ENCODE data around the gene ARHGEF11. TPM values are rescaled to one million over a fixed set of nuclear protein-coding genes. Genes with fewer than 3 reads are reported as not detected.
"Not testable (repeated sequence)": the region's sequence is repeated elsewhere in the genome, so short reads cannot be mapped to it uniquely, and the experiment has no call there.

The ARHGEF11 gene
- total RNA-seq, 1 donor from 2014 or later = 41.6 TPM

- DNase-seq (ENCODE audit: low spot score in 2 of 2) (no peak), FAIRE-seq (peak; percentile 19)
These were observed 10.7 kb upstream of the ARHGEF11 start for GRCh38 chr1:157056269-157056668.

GRCh38 chr1:157055729-157056128, 10.2 kb upstream of the ARHGEF11 start:
- not testable (repeated sequence) for FAIRE-seq; DNase-seq (ENCODE audit: low spot score in 2 of 2)

- DNase-seq (ENCODE audit: low spot score in 2 of 2) (no peak), FAIRE-seq (no peak)
These were observed 5.3 kb upstream of the ARHGEF11 start for GRCh38 chr1:157050836-157051235.

GRCh38 chr1:157047062-157047410, 1.5 kb upstream of the ARHGEF11 start:
- DNase-seq (ENCODE audit: low spot score in 2 of 2) (no peak), FAIRE-seq (no peak)

GRCh38 chr1:157044326-157044725, 1.2 kb downstream of the ARHGEF11 start:
- no peak for FAIRE-seq
- no peak for DNase-seq (ENCODE audit: low spot score in 2 of 2)

GRCh38 chr1:157043685-157044084, 1.9 kb downstream of the ARHGEF11 start:
- DNase-seq (ENCODE audit: low spot score in 2 of 2) (no peak), FAIRE-seq (no peak)

- FAIRE-seq (no peak), DNase-seq (ENCODE audit: low spot score in 2 of 2) (no peak)
These were observed 2.7 kb downstream of the ARHGEF11 start for GRCh38 chr1:157042846-157043245.

GRCh38 chr1:157040802-157041201, 4.7 kb downstream of the ARHGEF11 start:
- FAIRE-seq (no peak), DNase-seq (ENCODE audit: low spot score in 2 of 2) (no peak)

- DNase-seq (ENCODE audit: low spot score in 2 of 2) (no peak), FAIRE-seq (no peak)
These were observed 10.4 kb downstream of the ARHGEF11 start for GRCh38 chr1:157035121-157035520.

- DNase-seq (ENCODE audit: low spot score in 2 of 2) (no peak), FAIRE-seq (no peak)
These were observed 11.3 kb downstream of the ARHGEF11 start for GRCh38 chr1:157034137-157034800.

GRCh38 chr1:157033357-157033876, 12.1 kb downstream of the ARHGEF11 start:
- FAIRE-seq (no peak), DNase-seq (ENCODE audit: low spot score in 2 of 2) (no peak)

- no peak for DNase-seq (ENCODE audit: low spot score in 2 of 2)
- no peak for FAIRE-seq
These were observed 13.2 kb downstream of the ARHGEF11 start for GRCh38 chr1:157032303-157032702.

- FAIRE-seq = no peak
These were observed 14.8 kb downstream of the ARHGEF11 start for GRCh38 chr1:157030728-157031127.

GRCh38 chr1:157028674-157029073, 16.9 kb downstream of the ARHGEF11 start:
- DNase-seq (ENCODE audit: low spot score in 2 of 2) (no peak), FAIRE-seq (no peak)

More at GRCh38 chr1:157030728-157031127, 14.8 kb downstream of the ARHGEF11 start:
- DNase-seq (ENCODE audit: low spot score in 2 of 2) = no peak

- DNase-seq (ENCODE audit: low spot score in 2 of 2) = no peak
These were observed 19.7 kb downstream of the ARHGEF11 start for GRCh38 chr1:157025856-157026255.

GRCh38 chr1:157025385-157025784, 20.2 kb downstream of the ARHGEF11 start:
- FAIRE-seq = no peak
- no peak for DNase-seq (ENCODE audit: low spot score in 2 of 2)

More at GRCh38 chr1:157025856-157026255, 19.7 kb downstream of the ARHGEF11 start:
- FAIRE-seq = no peak

GRCh38 chr1:157021688-157022087, 23.9 kb downstream of the ARHGEF11 start:
- DNase-seq (ENCODE audit: low spot score in 2 of 2) (no peak), FAIRE-seq (no peak)

GRCh38 chr1:157019457-157019856, 26.1 kb downstream of the ARHGEF11 start:
- FAIRE-seq (no peak), DNase-seq (ENCODE audit: low spot score in 2 of 2) (no peak)

GRCh38 chr1:157011845-157012244, 33.7 kb downstream of the ARHGEF11 start:
- DNase-seq (ENCODE audit: low spot score in 2 of 2) = no peak
- no peak for FAIRE-seq

GRCh38 chr1:157008502-157008901, 37.0 kb downstream of the ARHGEF11 start:
- DNase-seq (ENCODE audit: low spot score in 2 of 2) = no peak
- FAIRE-seq = no peak

GRCh38 chr1:157007306-157007705, 38.2 kb downstream of the ARHGEF11 start:
- no peak for FAIRE-seq
- DNase-seq (ENCODE audit: low spot score in 2 of 2) = no peak

- no peak for DNase-seq (ENCODE audit: low spot score in 2 of 2)
- no peak for FAIRE-seq
These were observed 38.9 kb downstream of the ARHGEF11 start for GRCh38 chr1:157006676-157007075.
